ENCODE measurements around the gene PLOD2.

The PLOD2 gene

GRCh38 chr3:146033950-146034349 is 127.0 kb downstream of the PLOD2 start:
- DNase-seq: no peak

DNA sequence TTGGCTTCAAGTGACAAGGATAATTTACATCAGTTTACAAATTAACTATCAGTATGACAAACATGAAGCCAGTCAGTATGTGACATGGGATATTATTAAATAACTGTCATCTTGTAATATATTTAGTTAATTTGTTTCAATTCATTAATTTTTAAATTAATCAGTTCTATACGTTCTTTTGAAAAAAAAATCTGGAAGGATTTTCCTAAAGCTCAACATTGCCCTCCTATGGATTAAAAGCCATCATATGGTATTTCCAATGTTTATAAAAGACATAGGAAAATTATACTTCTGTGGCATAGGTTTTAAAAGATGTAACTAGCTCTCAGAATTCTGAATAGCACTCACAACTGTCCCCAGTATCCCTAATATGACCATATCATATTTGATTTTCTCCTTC is 134.4 kb downstream of the PLOD2 start:
- DNase-seq: no peak

GRCh38 chr3:146024260-146024659 is 136.7 kb downstream of the PLOD2 start:
- no peak for DNase-seq

GRCh38 chr3:146020969-146021368 is 140.0 kb downstream of the PLOD2 start:
- no peak for DNase-seq

DNA sequence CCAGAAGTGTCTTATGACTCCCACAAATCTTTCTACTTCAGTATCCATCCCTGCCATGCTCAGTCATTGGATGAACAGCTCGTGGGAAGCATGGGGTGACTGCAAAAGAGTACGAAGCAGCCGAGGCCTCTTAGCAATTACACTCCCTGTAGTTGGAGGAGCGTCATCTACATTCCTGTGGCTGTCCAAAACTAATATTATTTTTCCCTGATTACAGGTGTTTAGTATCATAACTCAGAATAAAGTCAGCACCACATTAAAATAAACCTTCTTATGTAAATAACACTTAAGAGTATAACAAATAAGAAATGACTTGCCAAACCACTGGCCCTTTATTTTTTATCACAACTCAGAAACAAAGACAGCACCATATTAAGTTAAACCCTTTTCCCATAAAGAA is 141.5 kb downstream of the PLOD2 start:
- no peak for DNase-seq
